IMR-90 (cell line): ENCODE data around the gene CDK14. TPM values are rescaled to one million over a fixed set of nuclear protein-coding genes. Genes with fewer than 3 reads are reported as not detected.

Experiments
- ATAC-seq: fragments of 200-7000 bp; cut with Tn5 transposase; 2 replicates; pipeline ENCODE4 v1.9.1; 2020; ENCODE audit warnings: low read depth, mild to moderate bottlenecking, moderate library complexity
- BruUV-seq: library from RNA; stranded (reverse); fragments of 400-500 nt; replicated peaks from 2 replicates; lab custom pipeline; 2021; lab: Mats Ljungman, UMichigan
- CTCF ChIA-PET: fragments of 300-600 bp; formaldehyde crosslinking; extraction: SDS; loops from one replicate; lab custom pipeline; 2021; ENCODE audit warnings: antibody characterized with exemption; lab: Yijun Ruan, JAX
- POLR2A ChIA-PET: fragments of 300-600 bp; sonication (Branson Sonifier 250); formaldehyde crosslinking; loops from one replicate; lab custom pipeline; 2022; ENCODE audit warnings: antibody characterized with exemption; ENCODE audit not compliant: unreplicated experiment; lab: Charles Lee
- DNase-seq: peaks from one replicate; pipeline ENCODE4 v3.0.0; 2013
- H2AFZ ChIP-seq: replicated peaks from 2 replicates; pipeline ENCODE3; 2013; ENCODE audit warnings: low read length, mild to moderate bottlenecking; ENCODE audit not compliant: poor library complexity
- H2AK5ac ChIP-seq: 2 replicates; pipeline ENCODE4 v1.6.1; 2013; ENCODE audit warnings: low read depth, low read length, inconsistent platforms
- H2AK9ac ChIP-seq: replicated peaks from 2 replicates; pipeline ENCODE3; 2013; ENCODE audit warnings: mild to moderate bottlenecking, low read depth, low read length, moderate library complexity; ENCODE audit not compliant: poor library complexity
- H2BK120ac ChIP-seq: 2 replicates; pipeline ENCODE4 v1.6.1; 2013; ENCODE audit warnings: low read depth, low read length, inconsistent platforms
- H2BK15ac ChIP-seq: 3 replicates; pipeline ENCODE4 v1.6.1; 2013; ENCODE audit warnings: low read depth, low read length, inconsistent platforms
- H2BK20ac ChIP-seq: 2 replicates; pipeline ENCODE4 v1.6.1; 2013; ENCODE audit warnings: low read depth, mild to moderate bottlenecking, inconsistent platforms, low read length, moderate library complexity
- H2BK5ac ChIP-seq: 2 replicates; pipeline ENCODE4 v1.6.1; 2013; ENCODE audit warnings: mild to moderate bottlenecking, low read depth, low read length, inconsistent platforms; ENCODE audit not compliant: poor library complexity, severe bottlenecking
- H3K14ac ChIP-seq: replicated peaks from 2 replicates; pipeline ENCODE4 v1.6.1; 2013; ENCODE audit warnings: low read depth, low read length, inconsistent platforms
- H3K18ac ChIP-seq: 2 replicates; pipeline ENCODE4 v1.6.1; 2013; ENCODE audit warnings: low read depth, low read length, control low read depth
- H3K23ac ChIP-seq: 2 replicates; pipeline ENCODE4 v1.6.1; 2013; ENCODE audit warnings: low read depth, low read length, inconsistent platforms
- H3K27ac ChIP-seq: 2 replicates; pipeline ENCODE4 v1.5.1; 2013; ENCODE audit warnings: mild to moderate bottlenecking, control low read depth, low read length; ENCODE audit not compliant: insufficient read depth
- H3K27me3 ChIP-seq: 2 replicates; pipeline ENCODE4 v1.6.1; 2013; ENCODE audit warnings: low read length; ENCODE audit not compliant: control insufficient read depth, insufficient read depth
- H3K36me3 ChIP-seq: 2 replicates; pipeline ENCODE4 v1.6.1; 2013; ENCODE audit warnings: low read length, mixed read lengths; ENCODE audit not compliant: control insufficient read depth, insufficient read depth
- H3K4ac ChIP-seq: 2 replicates; pipeline ENCODE4 v1.6.1; 2013; ENCODE audit warnings: low read depth, low read length, inconsistent platforms
- H3K4me1 ChIP-seq: 2 replicates; pipeline ENCODE4 v1.6.1; 2013; ENCODE audit warnings: low read length, mixed read lengths; ENCODE audit not compliant: control insufficient read depth, insufficient read depth
- H3K4me2 ChIP-seq: 2 replicates; pipeline ENCODE4 v1.6.1; 2013; ENCODE audit warnings: low read depth, mild to moderate bottlenecking, control low read depth, low read length, moderate library complexity
- H3K4me3 ChIP-seq: 2 replicates; pipeline ENCODE4 v1.5.1; 2013; ENCODE audit warnings: low read depth, mild to moderate bottlenecking, control low read depth, low read length, moderate library complexity; ENCODE audit not compliant: insufficient read depth
- H3K56ac ChIP-seq: 2 replicates; pipeline ENCODE4 v1.6.1; 2013; ENCODE audit warnings: low read length, inconsistent platforms; ENCODE audit not compliant: insufficient read depth; ENCODE audit errors: extremely low read depth
- H3K79me1 ChIP-seq, 2 experiments: 2 replicates each; pipeline ENCODE4 v1.6.1; 2013; ENCODE audit warnings: low read length in 2 of 2, inconsistent platforms in 1 of 2, low read depth in 1 of 2
- H3K9ac ChIP-seq: 2 replicates; pipeline ENCODE4 v1.6.1; 2013; ENCODE audit warnings: low read depth, low read length, control low read depth
- H3K9me1 ChIP-seq: 2 replicates; pipeline ENCODE4 v1.6.1; 2013; ENCODE audit warnings: low read length, inconsistent platforms; ENCODE audit not compliant: insufficient read depth
- H3K9me3 ChIP-seq: 2 replicates; pipeline ENCODE4 v1.6.1; 2013; ENCODE audit warnings: low read length; ENCODE audit not compliant: control insufficient read depth, insufficient read depth
- H4K20me1 ChIP-seq: 2 replicates; pipeline ENCODE4 v1.6.1; 2013; ENCODE audit warnings: low read length, inconsistent platforms; ENCODE audit not compliant: insufficient read depth
- H4K5ac ChIP-seq: 2 replicates; pipeline ENCODE4 v1.6.1; 2013; ENCODE audit warnings: mild to moderate bottlenecking, low read depth, low read length, control low read depth
- H4K8ac ChIP-seq, 2 experiments: 2 replicates each; pipeline ENCODE4 v1.6.1; 2013; ENCODE audit warnings: low read depth in 2 of 2, low read length in 2 of 2, control low read depth in 1 of 2, inconsistent platforms in 1 of 2
- H4K91ac ChIP-seq: 2 replicates; pipeline ENCODE4 v1.6.1; 2013; ENCODE audit warnings: low read depth, low read length, inconsistent platforms; ENCODE audit not compliant: insufficient read depth
- BHLHE40 ChIP-seq: fragments of 150-350 bp; IDR thresholded peaks from 2 replicates; pipeline ENCODE4 v1.6.1; 2016; ENCODE audit warnings: mild to moderate bottlenecking, low read depth, low read length
- CEBPB ChIP-seq: IDR thresholded peaks from 2 replicates; pipeline ENCODE4 v1.6.1; 2012; ENCODE audit warnings: low read depth, low read length, improper control_type of control experiment
- CHD1 ChIP-seq: IDR thresholded peaks from 2 replicates; pipeline ENCODE4 v1.6.1; 2012; ENCODE audit warnings: low read depth, low read length, improper control_type of control experiment
- ELK1 ChIP-seq: fragments of 150-350 bp; IDR thresholded peaks from 2 replicates; pipeline ENCODE4 v1.6.1; 2016; ENCODE audit warnings: low read depth, mild to moderate bottlenecking, low read length, moderate library complexity, borderline replicate concordance
- FOS ChIP-seq: fragments of 150-350 bp; IDR thresholded peaks from 2 replicates; pipeline ENCODE4 v1.6.1; 2016; ENCODE audit warnings: low read depth, low read length
- MAFK ChIP-seq: IDR thresholded peaks from 2 replicates; pipeline ENCODE4 v1.6.1; 2012; ENCODE audit warnings: low read depth, low read length, improper control_type of control experiment
- MAZ ChIP-seq: IDR thresholded peaks from 2 replicates; pipeline ENCODE4 v1.6.1; 2012; ENCODE audit warnings: low read depth, mild to moderate bottlenecking, low read length, improper control_type of control experiment, moderate library complexity, borderline replicate concordance
- MXI1 ChIP-seq: IDR thresholded peaks from 2 replicates; pipeline ENCODE4 v1.6.1; 2012; ENCODE audit warnings: low read depth, mild to moderate bottlenecking, low read length, moderate library complexity, borderline replicate concordance
- NFE2L2 ChIP-seq: fragments of 150-350 bp; IDR thresholded peaks from 2 replicates; pipeline ENCODE4 v1.6.1; 2016; ENCODE audit warnings: low read depth, mild to moderate bottlenecking, low read length
- POLR2A ChIP-seq: IDR thresholded peaks from 2 replicates; pipeline ENCODE4 v1.6.1; 2012; ENCODE audit warnings: mild to moderate bottlenecking, low read depth, low read length
- RAD21 ChIP-seq: IDR thresholded peaks from 2 replicates; pipeline ENCODE4 v1.6.1; 2012; ENCODE audit warnings: low read length, improper control_type of control experiment
- RCOR1 ChIP-seq: IDR thresholded peaks from 2 replicates; pipeline ENCODE4 v1.6.1; 2012; ENCODE audit warnings: mild to moderate bottlenecking, low read length, improper control_type of control experiment; ENCODE audit not compliant: insufficient replicate concordance
- RFX5 ChIP-seq: IDR thresholded peaks from 2 replicates; pipeline ENCODE4 v1.8.0; 2012; ENCODE audit warnings: low read depth, mild to moderate bottlenecking, low read length, moderate library complexity
- SMC3 ChIP-seq: fragments of 150-350 bp; IDR thresholded peaks from 2 replicates; pipeline ENCODE4 v1.6.1; 2016; ENCODE audit warnings: low read depth, mild to moderate bottlenecking, antibody characterized with exemption, low read length, moderate library complexity
- USF2 ChIP-seq: fragments of 150-350 bp; IDR thresholded peaks from 2 replicates; pipeline ENCODE4 v1.6.1; 2017; ENCODE audit warnings: mild to moderate bottlenecking, antibody characterized with exemption, low read length, low read depth
- WGBS, 2 experiments: methylation state at CpG; one replicate each; pipeline versions ENCODE4 v1.1.5 to v1.1.7; 2013; ENCODE audit warnings: missing lambda C conversion rate in 2 of 2; ENCODE audit not compliant: insufficient read length in 1 of 2; ENCODE audit errors: extremely low coverage in 2 of 2; 5-methylcytosine and 5-hydroxymethylcytosine counted together
- dilution Hi-C: fragments of 300-500 bp; cut with HindIII; formaldehyde crosslinking; loops from one replicate; pipeline ENCODE4 v1.14.3; 2018; ENCODE audit warnings: low sequenced_read_pairs; ENCODE audit not compliant: unreplicated experiment
- in situ Hi-C: fragments of 300-500 bp; cut with MboI; formaldehyde crosslinking; loops from 3 replicates; pipeline ENCODE4 v1.14.3; 2019; ENCODE audit warnings: low sequenced_read_pairs, inconsistent platforms, mixed read lengths
- intact Hi-C: fragments of 100-400 bp; cut with micrococcal nuclease; formaldehyde crosslinking; loops from 2 replicates; pipeline ENCODE4 v1.10.0; 2022
- polyA plus RNA-seq, 3 experiments: library from polyadenylated mRNA; depleted of rRNA; stranded (reverse); fragments of >200 nt; gene quantifications; 2 replicates each; pipeline ENCODE4 v1.2.3, GENCODE V29; 2012; ENCODE audit warnings: low replicate concordance in 1 of 3
- total RNA-seq: library from RNA; depleted of rRNA; stranded (reverse); fragments of >200 nt; gene quantifications from 2 replicates; pipeline ENCODE4 v1.2.3, GENCODE V29; 2012

Gene CDK14
- total and polyA plus RNA-seq, 2 of the 4 experiments (the other 2 are of a cell fraction) = 10.1 to 29.6 TPM

GRCh38 chr7:91156316-91157185 is 560.4 kb downstream of the CDK14 start:
- BruUV-seq = no TSS peak
- dilution Hi-C loops = no loop called here
- POLR2A ChIA-PET = no interaction called here
- TF ChIP-seq FOS (no peak), CHD1 (no peak), SMC3 (no peak), MAFK (no peak), MAZ (no peak), POLR2A (no peak), NFE2L2 (no peak), ELK1 (no peak), CEBPB (no peak), RAD21 (no peak), MXI1 (no peak), BHLHE40 (no peak), RFX5 (no peak), USF2 (no peak), RCOR1 (no peak)

More at GRCh38 chr7:91156316-91157185, 560.4 kb downstream of the CDK14 start:
- intact Hi-C loops (no loop called here), in situ Hi-C loops (no loop called here)
- no peak overlapping the region for H3K56ac ChIP-seq
- no peaks in the 10 kb centered on the region for H3K4me1 ChIP-seq
- no peak overlapping the region for H3K27ac ChIP-seq
- H2BK120ac ChIP-seq = no peak overlapping the region
- no peak overlapping the region for H3K23ac ChIP-seq
- H3K27me3 ChIP-seq = no peaks in the 10 kb centered on the region
- H3K79me1 ChIP-seq = no peaks in the 10 kb centered on the region; a peak in 1 of 4 replicates
- H4K8ac ChIP-seq = no peak overlapping the region
- no peak overlapping the region for H2BK15ac ChIP-seq
- no peaks in the 10 kb centered on the region for H4K20me1 ChIP-seq
- no peak for ATAC-seq
- H4K5ac ChIP-seq = no peak overlapping the region
- no peak overlapping the region for H3K14ac ChIP-seq
- H3K4me2 ChIP-seq = no peak overlapping the region
- H2BK20ac ChIP-seq = no peak overlapping the region
- no peak overlapping the region for H2BK5ac ChIP-seq
- H2AK9ac ChIP-seq = no peak overlapping the region
- peaks cover 3% of the 10 kb centered on the region; the same call in 1 of the 2 replicates for H3K9me1 ChIP-seq
- H3K4me3 ChIP-seq = no peak overlapping the region
- no peak overlapping the region for H2AK5ac ChIP-seq
- H3K9ac ChIP-seq = no peak overlapping the region
- CTCF ChIA-PET = no interaction called here
- no peak for DNase-seq
- 80% methylated on average over 1 of the region's 10 CpGs; no CpG with 5 or more reads in 1 of the 2 experiments for WGBS, 2 experiments
- no peak overlapping the region for H3K4ac ChIP-seq
- no peak overlapping the region for H4K91ac ChIP-seq
- no peaks in the 10 kb centered on the region for H3K9me3 ChIP-seq
- H2AFZ ChIP-seq = no peak overlapping the region
- no peak overlapping the region for H3K18ac ChIP-seq
- no peaks in the 10 kb centered on the region for H3K36me3 ChIP-seq
